MCF 10A (cell line): ENCODE measurements around the gene LRRN2. TPM values are rescaled to one million over a fixed set of nuclear protein-coding genes. Genes with fewer than 3 reads are reported as not detected.

ENCODE experiments used
- BruUV-seq: library from RNA; stranded (reverse); fragments of 400-500 nt; replicated peaks from 2 replicates; lab custom pipeline; 2021; lab: Mats Ljungman, UMichigan
- CTCF ChIA-PET: fragments of 300-600 bp; sonication (Branson Sonifier 250); formaldehyde crosslinking; extraction: SDS; loops from one replicate; lab custom pipeline; 2021; ENCODE audit warnings: antibody characterized with exemption, inconsistent platforms; lab: Yijun Ruan, JAX
- POLR2A ChIA-PET: fragments of 300-600, 350-650 bp; sonication (Branson Sonifier 250); formaldehyde crosslinking; extraction: SDS; loops from one replicate; lab custom pipeline; 2020; ENCODE audit warnings: antibody characterized with exemption, inconsistent platforms; lab: Yijun Ruan, JAX
- DNase-seq: peaks from one replicate; pipeline ENCODE4 v3.0.0-alpha.2; 2018; ENCODE audit not compliant: unreplicated experiment
- H3K27ac Mint-ChIP-seq: one replicate; pipeline ENCODE4 v1.8.0; 2022; ENCODE audit warnings: mild to moderate bottlenecking, low read depth, mixed read lengths; ENCODE audit not compliant: unreplicated experiment
- H3K27me3 Mint-ChIP-seq: one replicate; pipeline ENCODE4 v1.8.0; 2022; ENCODE audit warnings: mixed read lengths; ENCODE audit not compliant: insufficient read depth, unreplicated experiment
- H3K36me3 Mint-ChIP-seq: one replicate; pipeline ENCODE4 v1.8.0; 2022; ENCODE audit warnings: mild to moderate bottlenecking, moderate library complexity, mixed read lengths; ENCODE audit not compliant: insufficient read depth, unreplicated experiment
- H3K4me1 Mint-ChIP-seq: one replicate; pipeline ENCODE4 v1.8.0; 2022; ENCODE audit warnings: mixed read lengths; ENCODE audit not compliant: insufficient read depth, unreplicated experiment
- H3K4me3 Mint-ChIP-seq: one replicate; pipeline ENCODE4 v1.8.0; 2022; ENCODE audit warnings: mild to moderate bottlenecking, moderate library complexity, mixed read lengths; ENCODE audit not compliant: unreplicated experiment
- H3K9me3 Mint-ChIP-seq: one replicate; pipeline ENCODE4 v1.8.0; 2022; ENCODE audit warnings: mixed read lengths; ENCODE audit not compliant: unreplicated experiment
- intact Hi-C: fragments of 100-400 bp; cut with micrococcal nuclease; formaldehyde crosslinking; loops from 2 replicates; pipeline ENCODE4 v1.14.1; 2022
- total RNA-seq: library from RNA; stranded (reverse); gene quantifications from 2 replicates; pipeline ENCODE4 v1.2.3, GENCODE V29; 2022
- TF ChIP-seq, protein P1 (sequence below): fragments of 200-600 bp; IDR thresholded peaks from one replicate; pipeline ENCODE4 v1.8.0; 2022; ENCODE audit warnings: antibody characterized with exemption, mild to moderate bottlenecking; ENCODE audit not compliant: unreplicated experiment

LRRN2 gene
- total RNA-seq, 1 experiment from 2014 or later = not detected

DNA sequence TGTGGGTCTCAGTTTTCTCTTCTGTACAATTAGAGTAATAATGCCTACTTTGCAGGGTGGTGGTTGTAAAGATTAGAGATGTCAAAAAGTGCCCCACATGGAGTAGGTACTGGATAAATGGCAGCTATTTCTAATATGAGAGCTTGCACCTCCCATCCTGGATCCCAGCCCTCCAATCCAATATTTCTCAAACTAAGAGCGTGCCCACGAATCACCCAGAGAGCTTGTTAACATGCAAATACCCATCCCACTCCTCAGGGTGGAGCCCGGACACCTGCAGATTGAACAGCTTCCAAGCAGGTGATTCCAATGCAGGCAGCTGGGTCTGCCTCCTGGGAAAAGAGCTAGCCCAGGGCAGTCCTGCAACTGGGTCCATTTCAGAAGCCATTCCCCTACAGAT is 33.0 kb downstream of the LRRN2 start:
- Mint-ChIP-seq H3K27me3 (peaks cover 58% of the 10 kb centered on the region), H3K4me1 (peaks cover 1% of the 10 kb centered on the region), H3K27ac (no peak overlapping the region), H3K36me3 (no peaks in the 10 kb centered on the region), H3K9me3 (no peaks in the 10 kb centered on the region), H3K4me3 (no peak overlapping the region)
- CTCF ChIA-PET = interaction anchor here (0.5 to 3.1 kb wide), 10 partner anchors 69 to 364 kb away, joined by 3 to 19 read pairs (median 4); no protein-coding TSS in a partner anchor
- TF ChIP-seq, protein P1, sequence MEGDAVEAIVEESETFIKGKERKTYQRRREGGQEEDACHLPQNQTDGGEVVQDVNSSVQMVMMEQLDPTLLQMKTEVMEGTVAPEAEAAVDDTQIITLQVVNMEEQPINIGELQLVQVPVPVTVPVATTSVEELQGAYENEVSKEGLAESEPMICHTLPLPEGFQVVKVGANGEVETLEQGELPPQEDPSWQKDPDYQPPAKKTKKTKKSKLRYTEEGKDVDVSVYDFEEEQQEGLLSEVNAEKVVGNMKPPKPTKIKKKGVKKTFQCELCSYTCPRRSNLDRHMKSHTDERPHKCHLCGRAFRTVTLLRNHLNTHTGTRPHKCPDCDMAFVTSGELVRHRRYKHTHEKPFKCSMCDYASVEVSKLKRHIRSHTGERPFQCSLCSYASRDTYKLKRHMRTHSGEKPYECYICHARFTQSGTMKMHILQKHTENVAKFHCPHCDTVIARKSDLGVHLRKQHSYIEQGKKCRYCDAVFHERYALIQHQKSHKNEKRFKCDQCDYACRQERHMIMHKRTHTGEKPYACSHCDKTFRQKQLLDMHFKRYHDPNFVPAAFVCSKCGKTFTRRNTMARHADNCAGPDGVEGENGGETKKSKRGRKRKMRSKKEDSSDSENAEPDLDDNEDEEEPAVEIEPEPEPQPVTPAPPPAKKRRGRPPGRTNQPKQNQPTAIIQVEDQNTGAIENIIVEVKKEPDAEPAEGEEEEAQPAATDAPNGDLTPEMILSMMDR = no peak
- no TSS peak for BruUV-seq
- intact Hi-C loops = no loop called here
- POLR2A ChIA-PET = interaction anchor here (0.6 to 1.0 kb wide), 2 partner anchors 12 to 86 kb away, joined by 3 read pairs; no protein-coding TSS in a partner anchor
- no peak for DNase-seq

DNA sequence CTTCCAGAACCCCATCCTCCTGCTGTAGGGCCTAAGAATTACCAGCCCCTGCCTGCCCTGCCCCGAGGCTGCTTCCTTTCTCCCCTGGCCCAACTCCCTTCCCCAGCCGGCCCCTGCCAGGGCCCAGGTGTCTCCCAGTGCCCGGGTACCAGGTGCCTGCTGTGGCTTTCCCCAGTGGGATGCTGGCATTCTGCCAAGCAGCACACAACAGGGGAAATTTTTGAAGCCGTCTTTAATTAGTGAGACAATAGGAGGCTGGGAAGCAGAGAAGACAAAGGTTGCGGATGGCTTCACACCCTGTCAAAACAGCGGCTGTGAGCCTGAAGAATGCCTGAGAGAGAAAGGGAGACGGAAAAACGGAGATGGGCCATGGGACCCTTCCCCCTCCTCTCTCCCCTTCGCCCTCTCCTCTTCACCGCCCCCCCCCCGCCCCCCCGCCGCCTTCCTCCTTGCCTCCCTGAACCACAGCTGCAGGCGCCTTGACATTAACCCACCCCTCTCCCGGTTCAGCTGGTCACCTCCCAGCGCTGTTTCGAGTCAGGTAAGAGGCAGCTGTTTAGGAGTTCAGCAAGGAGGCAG is 33.6 kb downstream of the LRRN2 start:
- H3K36me3 Mint-ChIP-seq = no peaks in the 10 kb centered on the region
- intact Hi-C loops = no loop called here
- CTCF ChIA-PET = interaction anchor here (0.5 to 3.1 kb wide), 8 partner anchors 69 to 364 kb away, joined by 3 to 19 read pairs (median 4); no protein-coding TSS in a partner anchor
- H3K4me1 Mint-ChIP-seq = peaks cover 7% of the 10 kb centered on the region
- BruUV-seq = no TSS peak
- H3K4me3 Mint-ChIP-seq = no peak overlapping the region
- TF ChIP-seq, protein P1 = no peak
- no peak for DNase-seq
- no peaks in the 10 kb centered on the region for H3K9me3 Mint-ChIP-seq
- POLR2A ChIA-PET = interaction anchor here (0.7 to 1.0 kb wide), 2 partner anchors 12 to 153 kb away, joined by 3 read pairs; no protein-coding TSS in a partner anchor
- H3K27me3 Mint-ChIP-seq = peaks cover 53% of the 10 kb centered on the region
- H3K27ac Mint-ChIP-seq = no peak overlapping the region

DNA sequence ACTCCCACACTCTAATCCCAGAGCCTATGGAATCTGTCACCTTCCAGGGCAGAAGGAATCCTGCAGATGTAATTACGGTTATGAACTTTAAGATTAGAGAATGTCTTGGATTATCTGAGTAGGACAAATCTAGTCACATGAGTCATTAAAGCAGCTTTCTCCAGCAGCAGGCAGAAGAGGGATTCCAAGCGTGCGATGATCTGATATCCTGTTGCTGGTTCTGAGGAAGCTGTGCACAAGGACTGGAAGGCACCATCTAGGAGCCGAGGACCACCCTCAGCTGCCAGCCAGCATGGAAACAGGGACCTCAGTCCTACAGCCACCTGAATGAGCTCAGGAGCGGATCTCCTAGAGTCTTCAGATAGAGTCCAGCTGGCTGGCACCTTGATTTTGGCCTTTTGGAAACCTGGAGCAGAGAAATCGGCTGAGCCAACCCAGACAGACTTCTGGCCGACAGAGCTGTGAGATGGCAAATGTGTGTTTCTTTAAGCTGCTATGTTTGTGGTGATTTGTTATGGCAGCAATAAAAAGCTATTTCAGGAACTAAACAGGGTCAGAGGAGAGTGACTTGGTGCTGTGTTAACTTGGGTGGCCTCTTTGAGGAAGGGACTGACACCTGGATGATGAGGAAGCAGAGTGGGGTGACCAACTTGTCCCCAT is 34.5 kb downstream of the LRRN2 start:
- no peaks in the 10 kb centered on the region for H3K36me3 Mint-ChIP-seq
- no peak overlapping the region for H3K4me3 Mint-ChIP-seq
- H3K27me3 Mint-ChIP-seq = peaks cover 44% of the 10 kb centered on the region
- intact Hi-C loops = no loop called here
- H3K4me1 Mint-ChIP-seq = peaks cover 8% of the 10 kb centered on the region
- CTCF ChIA-PET = interaction anchor here (0.8 to 3.1 kb wide), 3 partner anchors 85 to 261 kb away, joined by 3 to 19 read pairs (median 5); no protein-coding TSS in a partner anchor
- no TSS peak for BruUV-seq
- DNase-seq = no peak
- no peak overlapping the region for H3K27ac Mint-ChIP-seq
- H3K9me3 Mint-ChIP-seq = no peaks in the 10 kb centered on the region
- TF ChIP-seq, protein P1 = no peak
- POLR2A ChIA-PET = interaction anchor here (0.7 kb wide), 1 partner anchor 153 kb away, joined by 3 read pairs; no protein-coding TSS in a partner anchor
